Left renal pelvis (tissue), 4 donors: ENCODE results near the gene CMKLR1. TPM values are rescaled to one million over a fixed set of nuclear protein-coding genes. Genes with fewer than 3 reads are reported as not detected.

Experiments
- DNase-seq, 4 donors: peaks; one replicate each; pipeline ENCODE4 v3.0.0-alpha.2; 2013; ENCODE audit warnings: low read depth in 4 of 4, low spot score in 3 of 4
- polyA plus RNA-seq, 4 donors: library from polyadenylated mRNA; unstranded; fragments of 120-200 nt; gene quantifications; one replicate each; pipeline ENCODE4 v1.2.1, GENCODE V29; 2013; ENCODE audit not compliant: insufficient read length in 4 of 4

The CMKLR1 gene
- polyA plus RNA-seq, 4 donors = 3.6 to 9.0 (median 6.0) TPM

- DNase-seq = no peak
These were observed 99.7 kb downstream of the CMKLR1 start for GRCh38 chr12:108239378-108239777.

DNA sequence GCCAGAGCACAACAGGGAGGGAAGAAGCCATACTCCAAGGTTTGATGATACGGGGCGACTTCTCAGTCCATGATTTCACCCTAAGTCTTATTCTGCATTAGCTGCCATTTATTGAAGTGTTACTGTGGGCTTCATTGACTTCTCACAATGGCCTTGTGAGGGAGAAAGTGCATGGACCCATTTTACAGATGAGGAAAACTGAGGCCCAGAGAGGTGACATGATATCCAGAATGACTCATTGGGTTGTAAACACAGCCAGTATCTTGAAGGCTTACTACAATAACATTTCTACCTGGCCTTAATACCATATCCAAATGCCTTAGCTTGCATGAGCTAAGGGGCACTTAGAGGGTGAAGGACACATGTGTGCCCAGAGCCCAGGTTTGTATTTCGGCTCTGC is 100.6 kb downstream of the CMKLR1 start:
- DNase-seq = no peak

Other genes starting within 250 kb of the CMKLR1 start
- gene WSCD2, start 210.0 kb downstream of the CMKLR1 start, polyA plus RNA-seq = 10 to 100 TPM in 1 of 4 donors, 1 to 10 TPM in 3; 7.9 to 10.8 (median 9.2) TPM
- gene FICD, start 176.0 kb upstream of the CMKLR1 start, polyA plus RNA-seq = 1 to 10 TPM; 3.9 to 4.3 (median 3.9) TPM
- 10 to 100 TPM; 49.4 to 67.8 (median 56.7) TPM for gene SART3, start 221.9 kb upstream of the CMKLR1 start, polyA plus RNA-seq
- gene ISCU, start 223.3 kb upstream of the CMKLR1 start, polyA plus RNA-seq = 100 to 1,000 TPM in 3 of 4 donors, 10 to 100 TPM in 1; 90.7 to 125 (median 110) TPM